Stimulated activated CD4-positive, alpha-beta T cell treated with anti-CD3 and anti-CD28 coated beads, Interleukin-4, amount 100 ng/mL, for 48 hours (primary cell): ENCODE data around the gene GPR108.

Experiments
- DNase-seq, 2 donors: peaks; one replicate each; pipeline ENCODE4 v3.0.0-alpha.2; 2020; ENCODE audit warnings: low read depth in 2 of 2

The GPR108 gene

DNA sequence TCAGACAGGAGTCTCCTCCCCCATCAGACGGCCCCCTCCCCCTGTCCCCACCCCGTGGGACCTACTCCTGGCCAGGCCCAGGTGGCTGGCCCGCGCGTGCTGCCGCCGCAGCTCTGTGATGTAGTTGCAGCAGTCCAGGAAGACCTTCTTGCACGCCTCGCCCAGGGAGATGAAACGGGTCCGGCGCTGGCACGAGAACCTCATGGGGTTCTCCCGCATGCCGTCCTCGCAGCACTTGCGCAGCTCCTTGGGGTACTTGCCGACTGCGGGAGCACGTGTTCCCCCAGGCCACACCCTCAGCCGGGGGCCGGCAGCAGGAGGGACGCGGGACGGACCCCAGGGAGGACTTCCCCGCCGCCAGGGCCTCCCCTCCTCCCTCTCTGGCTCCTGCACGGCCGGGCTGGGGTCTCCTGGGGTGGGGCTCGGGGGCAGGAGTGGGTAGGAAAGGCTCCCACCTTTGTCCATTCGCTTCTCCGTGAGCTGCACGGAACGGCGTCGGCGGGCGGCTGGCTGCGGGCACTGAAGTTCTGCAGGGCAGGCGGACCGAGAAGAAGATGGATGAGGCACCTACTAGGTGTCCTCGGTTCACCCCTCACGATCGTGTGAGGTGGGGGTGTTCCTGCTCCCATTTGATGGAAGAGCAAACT lies 30.2 kb downstream of the GPR108 start:
- DNase-seq: no peak

DNA sequence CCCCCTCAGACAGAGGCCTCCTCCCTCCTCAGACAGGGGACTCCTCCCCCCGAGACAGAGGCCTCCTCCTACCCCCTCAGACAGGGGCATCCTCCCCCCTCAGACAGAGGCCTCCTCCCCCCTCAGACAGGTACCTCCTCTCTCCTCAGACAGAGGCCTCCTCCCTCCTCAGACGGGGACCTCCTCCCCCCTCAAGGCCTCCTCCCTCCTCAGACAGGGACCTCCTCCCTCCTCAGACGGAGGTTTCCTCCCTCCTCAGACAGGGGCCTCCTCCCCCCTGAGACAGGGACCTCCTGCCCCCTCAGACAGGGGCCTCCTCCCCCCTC lies 30.8 kb downstream of the GPR108 start:
- no peak for DNase-seq

- no peak for DNase-seq
Measured at GRCh38 chr19:6705931-6706632, 31.3 kb downstream of the GPR108 start.

GRCh38 chr19:6700586-6701316 lies 36.6 kb downstream of the GPR108 start:
- DNase-seq: no peak

GRCh38 chr19:6699935-6700334 lies 37.4 kb downstream of the GPR108 start:
- DNase-seq: no peak

- DNase-seq: no peak
Measured at GRCh38 chr19:6697291-6697690, 40.1 kb downstream of the GPR108 start.

- DNase-seq: no peak
Measured at GRCh38 chr19:6696239-6696820, 41.0 kb downstream of the GPR108 start.

DNA sequence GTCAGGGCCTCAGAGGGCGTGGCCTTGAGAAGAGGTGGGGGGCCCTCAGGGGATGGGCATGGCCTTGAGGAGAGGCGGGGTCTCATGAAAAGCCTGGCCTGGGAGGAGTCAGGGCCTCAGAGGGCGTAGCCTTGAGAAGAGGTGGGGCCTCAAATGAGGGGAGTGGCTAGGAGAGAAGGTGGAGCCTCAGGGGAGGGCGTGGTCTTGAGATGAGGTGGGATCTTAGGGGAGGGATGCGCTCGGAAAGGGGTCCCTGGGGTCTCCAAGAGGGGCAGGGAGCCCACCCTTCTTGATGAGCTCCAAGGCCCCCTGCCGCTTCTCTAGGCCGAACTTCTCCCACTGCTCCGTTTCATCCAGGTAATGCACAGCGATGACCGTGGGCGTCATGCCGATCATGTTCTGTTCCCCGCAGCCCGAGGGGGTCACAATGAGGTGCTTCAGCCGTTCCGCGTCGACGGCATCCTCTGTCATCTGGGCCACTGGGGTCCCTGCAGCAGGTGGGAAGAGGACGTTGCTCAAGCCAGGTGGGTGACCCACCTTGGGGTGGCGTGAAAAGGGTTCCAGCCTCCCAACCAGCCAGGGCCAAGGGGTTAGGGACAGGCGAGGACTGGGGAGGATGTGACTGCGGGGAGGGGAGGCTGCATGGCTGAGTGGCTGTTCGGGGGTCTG lies 43.1 kb downstream of the GPR108 start:
- no peak for DNase-seq

DNA sequence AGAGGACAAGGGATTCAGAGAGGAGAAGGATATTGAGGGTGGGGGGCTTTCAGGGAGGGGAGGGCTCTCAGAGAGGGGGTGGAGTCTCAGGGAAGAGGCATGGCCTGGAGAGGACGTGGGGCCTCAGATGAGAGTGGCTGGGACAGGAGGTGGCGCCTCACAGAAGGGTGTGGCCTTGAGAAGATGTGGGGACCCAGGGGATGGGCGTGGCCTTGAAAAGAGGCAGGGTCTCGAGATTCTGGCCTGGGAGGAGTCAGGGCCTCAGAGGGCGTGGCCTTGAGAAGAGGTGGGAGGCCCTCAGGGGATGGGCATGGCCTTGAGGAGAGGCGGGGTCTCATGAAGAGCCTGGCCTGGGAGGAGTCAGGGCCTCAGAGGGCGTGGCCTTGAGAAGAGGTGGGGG lies 43.7 kb downstream of the GPR108 start:
- DNase-seq: no peak

DNA sequence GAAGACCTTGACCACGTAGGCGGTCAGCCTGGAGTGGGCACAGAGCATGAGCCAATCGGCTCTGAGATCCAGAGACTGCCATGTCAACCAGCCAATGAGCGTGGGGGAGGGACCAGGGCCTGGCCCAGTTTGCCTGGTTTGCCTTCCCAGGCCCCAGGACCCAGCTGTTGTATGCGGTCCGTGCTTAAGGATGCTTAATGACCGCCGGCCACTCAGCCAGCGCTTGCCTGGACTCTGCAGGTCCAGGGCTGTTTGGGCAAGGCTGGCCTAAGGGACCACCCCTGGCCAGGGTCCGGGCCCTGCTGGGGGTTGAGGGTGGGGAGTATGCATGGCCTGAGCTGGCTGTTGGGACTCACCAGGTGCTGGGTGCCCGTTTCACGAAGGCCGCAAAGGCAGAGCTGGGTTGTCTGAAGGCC lies 44.3 kb downstream of the GPR108 start:
- DNase-seq: no peak

DNA sequence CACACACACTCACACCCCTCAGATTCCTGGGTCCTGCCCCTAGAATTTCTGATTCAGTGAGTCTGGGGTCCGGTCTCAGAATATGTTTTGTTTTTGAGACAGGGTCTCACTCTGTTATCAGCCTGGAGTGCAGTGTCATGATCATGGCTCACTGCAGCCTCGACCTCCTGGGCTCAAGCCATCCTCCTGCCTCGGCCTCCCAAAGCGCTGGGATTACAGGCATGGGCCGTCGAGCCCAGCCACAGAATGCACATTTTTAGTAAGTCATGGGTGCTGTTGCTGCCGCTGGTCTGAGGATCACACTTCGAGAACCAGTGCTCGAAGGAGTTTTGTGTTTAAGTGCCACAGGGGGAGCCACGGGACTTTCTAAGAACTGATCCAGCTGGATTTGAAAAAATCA lies 45.4 kb downstream of the GPR108 start:
- DNase-seq: no peak

- DNase-seq: no peak
Measured at GRCh38 chr19:6691342-6691741, 46.0 kb downstream of the GPR108 start.

- no peak for DNase-seq
Measured at GRCh38 chr19:6690160-6690885, 47.1 kb downstream of the GPR108 start.

GRCh38 chr19:6687114-6687513 lies 50.3 kb downstream of the GPR108 start:
- DNase-seq: no peak

DNA sequence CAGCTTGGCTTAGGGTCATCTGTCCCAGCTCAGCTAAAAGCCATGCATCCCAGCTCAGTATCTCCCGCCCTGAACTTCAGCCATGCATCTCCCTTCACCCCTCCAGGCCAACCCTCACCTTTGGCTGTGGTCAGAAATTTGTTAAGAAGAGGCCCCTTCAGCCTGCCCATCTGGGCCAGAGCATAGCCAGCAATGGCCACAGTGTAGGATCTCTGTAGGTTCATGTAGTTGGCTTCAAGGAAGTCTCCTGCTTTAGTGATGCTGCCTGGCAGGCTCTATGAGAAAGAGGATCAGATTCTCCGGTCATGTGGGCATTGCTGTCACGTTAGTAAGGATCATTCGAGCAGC lies 50.8 kb downstream of the GPR108 start:
- DNase-seq: no peak

DNA sequence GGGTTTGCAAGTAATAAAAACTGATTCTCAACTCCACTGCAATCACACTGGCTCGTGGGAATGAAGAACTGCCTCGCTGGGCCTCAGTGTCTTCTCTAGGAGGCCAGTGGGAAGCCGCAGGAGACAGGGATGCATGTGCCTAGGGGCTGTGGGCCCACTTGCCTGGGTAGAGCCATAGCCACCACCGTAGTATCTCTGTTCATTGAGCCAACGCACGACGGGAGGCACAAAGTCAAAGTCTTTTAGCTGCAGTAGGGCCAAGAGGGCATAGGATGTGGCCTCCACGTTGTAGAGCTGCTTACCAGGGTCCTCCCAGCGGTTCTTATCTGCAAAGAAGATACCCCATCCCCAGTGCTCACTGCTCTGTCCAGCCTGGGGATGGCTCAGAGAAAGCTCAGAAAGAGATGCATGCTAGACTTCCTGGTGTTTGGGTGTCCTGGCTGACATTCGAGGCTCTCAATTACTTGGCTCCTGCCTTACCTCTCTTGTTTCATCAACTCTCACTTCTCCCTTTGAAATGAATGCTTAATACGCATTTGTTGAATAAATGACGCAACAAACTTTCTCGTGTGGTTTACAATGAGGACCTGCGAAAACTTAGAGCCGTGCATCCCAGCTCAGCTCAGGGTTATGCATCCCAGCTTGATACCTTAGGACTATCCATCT lies 51.3 kb downstream of the GPR108 start:
- no peak for DNase-seq

DNA sequence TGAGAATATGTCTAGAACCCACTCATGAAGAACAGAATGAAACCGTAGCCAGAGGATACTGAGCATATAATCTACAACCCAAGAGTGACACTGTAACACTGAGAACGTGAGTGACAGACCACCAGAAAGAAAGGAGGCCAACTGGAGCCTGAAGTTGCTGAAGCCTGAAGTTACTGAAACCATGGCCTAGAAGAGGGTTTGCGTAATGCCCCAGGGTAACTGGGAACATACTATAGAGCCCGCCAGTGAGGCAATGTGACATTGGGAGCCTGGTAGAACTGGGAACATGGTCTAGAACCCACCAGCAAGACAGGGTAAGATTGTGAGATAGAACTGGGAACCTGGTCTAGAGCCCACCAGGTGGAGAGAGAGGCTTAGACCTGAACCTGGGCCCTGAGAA lies 51.9 kb downstream of the GPR108 start:
- DNase-seq: no peak

DNA sequence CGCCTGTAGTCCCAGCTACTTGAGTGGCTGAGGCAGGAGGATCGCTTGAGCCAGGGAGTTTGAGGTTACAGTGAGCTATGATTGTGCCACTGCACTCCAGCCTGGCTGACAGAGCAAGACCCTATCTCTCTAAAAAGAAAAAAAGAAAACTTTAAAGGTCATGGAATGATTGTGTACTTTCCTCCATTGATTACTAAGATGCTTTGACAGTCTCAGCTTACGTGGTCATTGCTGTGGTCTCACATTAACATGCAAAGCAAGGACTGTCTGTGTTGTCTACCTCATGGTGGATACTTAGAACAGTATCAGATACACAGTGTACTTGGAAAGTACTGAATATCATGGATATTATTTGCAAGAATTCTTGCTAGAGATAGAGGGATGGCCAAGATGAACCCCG lies 53.4 kb downstream of the GPR108 start:
- no peak for DNase-seq

GRCh38 chr19:6682607-6683128 lies 54.7 kb downstream of the GPR108 start:
- DNase-seq: no peak

- no peak for DNase-seq
Measured at GRCh38 chr19:6680141-6680540, 57.2 kb downstream of the GPR108 start.
